K562 (cell line): Measurements from ENCODE around the gene SDR42E2. TPM values are rescaled to one million over a fixed set of nuclear protein-coding genes. Genes with fewer than 3 reads are reported as not detected.

ENCODE experiments used
- polyA plus RNA-seq, 8 experiments: library from polyadenylated mRNA; depleted of rRNA in 4 of 8; stranded (reverse) in 5 of 8; unstranded in 3 of 8; fragments of >200 nt; fragmentation: Nextera tagmentation in 2 of 8; fragmentation: Illumina TruSeq in 1 of 8; extraction: Ambion mirVana in 2 of 8; extraction: Trizol in 1 of 8; gene quantifications; 2 replicates each; pipeline versions ENCODE4 v1.2.1 to v1.2.3, GENCODE V29; 2011 to 2014; ENCODE audit warnings: inconsistent platforms in 1 of 8, missing spikeins in 1 of 8
- total RNA-seq, 7 experiments: library from RNA; depleted of rRNA in 6 of 7; stranded (reverse); fragments of >200 nt in 6 of 7; fragmentation: Illumina TruSeq in 2 of 7; extraction: Trizol in 2 of 7; gene quantifications; 2 replicates each; pipeline versions ENCODE4 v1.2.1 to v1.2.3, GENCODE V29; 2011 to 2021; ENCODE audit warnings: low replicate concordance in 1 of 7
- TF ChIP-seq, protein P1 (sequence below): fragments of 200-600 bp; sonication (generic); IDR thresholded peaks from one replicate; pipeline ENCODE4 v1.6.1; 2012; ENCODE audit warnings: mild to moderate bottlenecking, low read depth, low read length, inconsistent platforms
- TF ChIP-seq, protein P2 (sequence below): fragments of 450-650 bp; formaldehyde crosslinking; IDR thresholded peaks from 2 replicates; pipeline ENCODE4 v1.4.0; 2020; ENCODE audit warnings: mild to moderate bottlenecking, mixed read lengths

The SDR42E2 gene
- total and polyA plus RNA-seq, 9 of the 15 experiments (the other 6 are each of a cell fraction or from before 2014, with no cell fraction given): 0.03 to 0.07 (median 0.04) TPM; not detected in 4

DNA sequence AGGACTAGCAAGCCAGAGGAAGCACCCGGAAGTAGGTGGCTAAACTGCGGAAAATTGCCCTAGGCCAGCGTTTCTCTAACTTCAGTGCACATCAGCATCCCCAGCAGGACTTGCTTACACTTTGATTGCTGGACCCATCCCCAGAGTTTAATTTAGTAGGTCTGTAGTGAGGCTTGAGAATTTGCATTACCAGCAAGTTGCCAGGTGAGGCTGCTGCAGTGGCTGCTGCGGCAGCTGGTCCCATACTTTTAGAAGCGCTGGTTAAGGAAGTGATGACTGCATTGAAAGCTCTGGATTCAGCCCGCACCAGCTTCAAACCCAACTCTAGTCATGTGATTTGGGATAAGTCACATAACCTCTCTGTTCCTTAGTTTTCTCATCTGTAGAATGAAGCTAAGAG, 48.0 kb downstream of the SDR42E2 start (continued):
- TF ChIP-seq, protein P1, sequence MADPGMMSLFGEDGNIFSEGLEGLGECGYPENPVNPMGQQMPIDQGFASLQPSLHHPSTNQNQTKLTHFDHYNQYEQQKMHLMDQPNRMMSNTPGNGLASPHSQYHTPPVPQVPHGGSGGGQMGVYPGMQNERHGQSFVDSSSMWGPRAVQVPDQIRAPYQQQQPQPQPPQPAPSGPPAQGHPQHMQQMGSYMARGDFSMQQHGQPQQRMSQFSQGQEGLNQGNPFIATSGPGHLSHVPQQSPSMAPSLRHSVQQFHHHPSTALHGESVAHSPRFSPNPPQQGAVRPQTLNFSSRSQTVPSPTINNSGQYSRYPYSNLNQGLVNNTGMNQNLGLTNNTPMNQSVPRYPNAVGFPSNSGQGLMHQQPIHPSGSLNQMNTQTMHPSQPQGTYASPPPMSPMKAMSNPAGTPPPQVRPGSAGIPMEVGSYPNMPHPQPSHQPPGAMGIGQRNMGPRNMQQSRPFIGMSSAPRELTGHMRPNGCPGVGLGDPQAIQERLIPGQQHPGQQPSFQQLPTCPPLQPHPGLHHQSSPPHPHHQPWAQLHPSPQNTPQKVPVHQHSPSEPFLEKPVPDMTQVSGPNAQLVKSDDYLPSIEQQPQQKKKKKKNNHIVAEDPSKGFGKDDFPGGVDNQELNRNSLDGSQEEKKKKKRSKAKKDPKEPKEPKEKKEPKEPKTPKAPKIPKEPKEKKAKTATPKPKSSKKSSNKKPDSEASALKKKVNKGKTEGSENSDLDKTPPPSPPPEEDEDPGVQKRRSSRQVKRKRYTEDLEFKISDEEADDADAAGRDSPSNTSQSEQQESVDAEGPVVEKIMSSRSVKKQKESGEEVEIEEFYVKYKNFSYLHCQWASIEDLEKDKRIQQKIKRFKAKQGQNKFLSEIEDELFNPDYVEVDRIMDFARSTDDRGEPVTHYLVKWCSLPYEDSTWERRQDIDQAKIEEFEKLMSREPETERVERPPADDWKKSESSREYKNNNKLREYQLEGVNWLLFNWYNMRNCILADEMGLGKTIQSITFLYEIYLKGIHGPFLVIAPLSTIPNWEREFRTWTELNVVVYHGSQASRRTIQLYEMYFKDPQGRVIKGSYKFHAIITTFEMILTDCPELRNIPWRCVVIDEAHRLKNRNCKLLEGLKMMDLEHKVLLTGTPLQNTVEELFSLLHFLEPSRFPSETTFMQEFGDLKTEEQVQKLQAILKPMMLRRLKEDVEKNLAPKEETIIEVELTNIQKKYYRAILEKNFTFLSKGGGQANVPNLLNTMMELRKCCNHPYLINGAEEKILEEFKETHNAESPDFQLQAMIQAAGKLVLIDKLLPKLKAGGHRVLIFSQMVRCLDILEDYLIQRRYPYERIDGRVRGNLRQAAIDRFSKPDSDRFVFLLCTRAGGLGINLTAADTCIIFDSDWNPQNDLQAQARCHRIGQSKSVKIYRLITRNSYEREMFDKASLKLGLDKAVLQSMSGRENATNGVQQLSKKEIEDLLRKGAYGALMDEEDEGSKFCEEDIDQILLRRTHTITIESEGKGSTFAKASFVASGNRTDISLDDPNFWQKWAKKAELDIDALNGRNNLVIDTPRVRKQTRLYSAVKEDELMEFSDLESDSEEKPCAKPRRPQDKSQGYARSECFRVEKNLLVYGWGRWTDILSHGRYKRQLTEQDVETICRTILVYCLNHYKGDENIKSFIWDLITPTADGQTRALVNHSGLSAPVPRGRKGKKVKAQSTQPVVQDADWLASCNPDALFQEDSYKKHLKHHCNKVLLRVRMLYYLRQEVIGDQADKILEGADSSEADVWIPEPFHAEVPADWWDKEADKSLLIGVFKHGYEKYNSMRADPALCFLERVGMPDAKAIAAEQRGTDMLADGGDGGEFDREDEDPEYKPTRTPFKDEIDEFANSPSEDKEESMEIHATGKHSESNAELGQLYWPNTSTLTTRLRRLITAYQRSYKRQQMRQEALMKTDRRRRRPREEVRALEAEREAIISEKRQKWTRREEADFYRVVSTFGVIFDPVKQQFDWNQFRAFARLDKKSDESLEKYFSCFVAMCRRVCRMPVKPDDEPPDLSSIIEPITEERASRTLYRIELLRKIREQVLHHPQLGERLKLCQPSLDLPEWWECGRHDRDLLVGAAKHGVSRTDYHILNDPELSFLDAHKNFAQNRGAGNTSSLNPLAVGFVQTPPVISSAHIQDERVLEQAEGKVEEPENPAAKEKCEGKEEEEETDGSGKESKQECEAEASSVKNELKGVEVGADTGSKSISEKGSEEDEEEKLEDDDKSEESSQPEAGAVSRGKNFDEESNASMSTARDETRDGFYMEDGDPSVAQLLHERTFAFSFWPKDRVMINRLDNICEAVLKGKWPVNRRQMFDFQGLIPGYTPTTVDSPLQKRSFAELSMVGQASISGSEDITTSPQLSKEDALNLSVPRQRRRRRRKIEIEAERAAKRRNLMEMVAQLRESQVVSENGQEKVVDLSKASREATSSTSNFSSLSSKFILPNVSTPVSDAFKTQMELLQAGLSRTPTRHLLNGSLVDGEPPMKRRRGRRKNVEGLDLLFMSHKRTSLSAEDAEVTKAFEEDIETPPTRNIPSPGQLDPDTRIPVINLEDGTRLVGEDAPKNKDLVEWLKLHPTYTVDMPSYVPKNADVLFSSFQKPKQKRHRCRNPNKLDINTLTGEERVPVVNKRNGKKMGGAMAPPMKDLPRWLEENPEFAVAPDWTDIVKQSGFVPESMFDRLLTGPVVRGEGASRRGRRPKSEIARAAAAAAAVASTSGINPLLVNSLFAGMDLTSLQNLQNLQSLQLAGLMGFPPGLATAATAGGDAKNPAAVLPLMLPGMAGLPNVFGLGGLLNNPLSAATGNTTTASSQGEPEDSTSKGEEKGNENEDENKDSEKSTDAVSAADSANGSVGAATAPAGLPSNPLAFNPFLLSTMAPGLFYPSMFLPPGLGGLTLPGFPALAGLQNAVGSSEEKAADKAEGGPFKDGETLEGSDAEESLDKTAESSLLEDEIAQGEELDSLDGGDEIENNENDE: no peak
- TF ChIP-seq, protein P2, sequence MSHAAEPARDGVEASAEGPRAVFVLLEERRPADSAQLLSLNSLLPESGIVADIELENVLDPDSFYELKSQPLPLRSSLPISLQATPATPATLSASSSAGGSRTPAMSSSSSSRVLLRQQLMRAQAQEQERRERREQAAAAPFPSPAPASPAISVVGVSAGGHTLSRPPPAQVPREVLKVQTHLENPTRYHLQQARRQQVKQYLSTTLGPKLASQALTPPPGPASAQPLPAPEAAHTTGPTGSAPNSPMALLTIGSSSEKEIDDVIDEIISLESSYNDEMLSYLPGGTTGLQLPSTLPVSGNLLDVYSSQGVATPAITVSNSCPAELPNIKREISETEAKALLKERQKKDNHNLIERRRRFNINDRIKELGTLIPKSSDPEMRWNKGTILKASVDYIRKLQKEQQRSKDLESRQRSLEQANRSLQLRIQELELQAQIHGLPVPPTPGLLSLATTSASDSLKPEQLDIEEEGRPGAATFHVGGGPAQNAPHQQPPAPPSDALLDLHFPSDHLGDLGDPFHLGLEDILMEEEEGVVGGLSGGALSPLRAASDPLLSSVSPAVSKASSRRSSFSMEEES (CRISPR knock-in tag): peak; percentile 3; the same call in 1 of the 2 replicates
- TF ChIP-seq, all 486 proteins: peak for 1
